ENCODE data around the gene ZNF324. TPM values are rescaled to one million over a fixed set of nuclear protein-coding genes. Genes with fewer than 3 reads are reported as not detected.
"Not testable (repeated sequence)": the region's sequence is repeated elsewhere in the genome, so short reads cannot be mapped to it uniquely, and the experiment has no call there.

ZNF324 gene
- total RNA-seq, 1 donor from 2014 or later, result 2.1 TPM

DNA sequence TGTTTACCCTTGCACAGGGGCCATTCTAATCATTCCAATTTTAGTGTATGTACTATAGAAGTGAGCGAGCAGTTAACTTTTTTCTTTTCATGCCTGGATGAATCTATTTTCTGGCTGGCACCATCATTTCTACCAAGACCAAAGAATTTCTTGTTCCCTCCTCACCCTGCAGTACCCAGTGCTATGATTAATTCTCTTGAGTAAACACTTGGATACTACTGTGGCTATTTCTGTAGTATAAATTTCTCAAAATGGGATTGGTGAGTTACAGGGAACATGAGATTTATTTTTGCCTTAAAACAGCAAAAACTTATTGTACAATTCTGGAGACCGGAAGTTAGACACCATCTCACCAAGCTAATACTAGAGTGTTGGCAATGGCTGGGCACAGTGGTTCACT is 16.9 kb downstream of the ZNF324 start:
- Histone ChIP-seq H3K4me1 (peaks cover 4 to 12% of the 10 kb centered on the region in 2 donors), H3K36me3 (peaks cover 20 to 24% of the 10 kb centered on the region in 2 donors), H3K27ac (peak overlapping the region; percentile 62 to 77), H3K27me3 (no peaks in the 10 kb centered on the region), H3K4me3 (no peak overlapping the region), H3K9me3 (no peaks in the 10 kb centered on the region)
- intact Hi-C loops (cut with DNase I), result no loop called here
- no peak for DNase-seq (ENCODE audit: low spot score in 2 of 2)
- TF ChIP-seq, protein P1, sequence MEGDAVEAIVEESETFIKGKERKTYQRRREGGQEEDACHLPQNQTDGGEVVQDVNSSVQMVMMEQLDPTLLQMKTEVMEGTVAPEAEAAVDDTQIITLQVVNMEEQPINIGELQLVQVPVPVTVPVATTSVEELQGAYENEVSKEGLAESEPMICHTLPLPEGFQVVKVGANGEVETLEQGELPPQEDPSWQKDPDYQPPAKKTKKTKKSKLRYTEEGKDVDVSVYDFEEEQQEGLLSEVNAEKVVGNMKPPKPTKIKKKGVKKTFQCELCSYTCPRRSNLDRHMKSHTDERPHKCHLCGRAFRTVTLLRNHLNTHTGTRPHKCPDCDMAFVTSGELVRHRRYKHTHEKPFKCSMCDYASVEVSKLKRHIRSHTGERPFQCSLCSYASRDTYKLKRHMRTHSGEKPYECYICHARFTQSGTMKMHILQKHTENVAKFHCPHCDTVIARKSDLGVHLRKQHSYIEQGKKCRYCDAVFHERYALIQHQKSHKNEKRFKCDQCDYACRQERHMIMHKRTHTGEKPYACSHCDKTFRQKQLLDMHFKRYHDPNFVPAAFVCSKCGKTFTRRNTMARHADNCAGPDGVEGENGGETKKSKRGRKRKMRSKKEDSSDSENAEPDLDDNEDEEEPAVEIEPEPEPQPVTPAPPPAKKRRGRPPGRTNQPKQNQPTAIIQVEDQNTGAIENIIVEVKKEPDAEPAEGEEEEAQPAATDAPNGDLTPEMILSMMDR (IDR thresholded peaks at IDR 0.05), result no peak

DNA sequence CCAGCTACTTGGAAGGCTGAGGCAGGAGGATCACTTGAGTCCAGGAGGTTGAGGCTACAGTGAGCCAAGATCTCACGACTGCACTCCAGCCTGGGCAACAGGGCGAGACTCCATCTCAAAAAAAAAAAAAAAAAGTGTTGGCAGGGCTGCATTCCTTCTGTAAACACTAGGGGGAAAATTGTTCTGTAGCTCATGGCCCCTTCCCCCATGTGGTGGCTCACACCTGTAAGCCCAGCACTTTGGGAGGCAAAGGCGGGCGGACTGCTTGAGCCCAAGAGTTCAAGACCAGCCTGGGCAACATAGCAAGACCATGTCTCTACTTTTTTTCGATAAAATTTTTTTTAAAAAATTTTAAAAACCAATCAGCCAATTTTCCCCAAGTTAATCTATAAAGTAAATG is 17.5 kb downstream of the ZNF324 start:
- DNase-seq (ENCODE audit: low spot score in 2 of 2); H3K9me3 ChIP-seq; H3K4me3 ChIP-seq; H3K27me3 ChIP-seq; intact Hi-C loops (cut with DNase I): not testable (repeated sequence)
- Histone ChIP-seq H3K4me1 (peaks cover 4 to 12% of the 10 kb centered on the region in 2 donors), H3K36me3 (peaks cover 17 to 23% of the 10 kb centered on the region in 2 donors), H3K27ac (peak overlapping the region; percentile 62 to 77)

DNA sequence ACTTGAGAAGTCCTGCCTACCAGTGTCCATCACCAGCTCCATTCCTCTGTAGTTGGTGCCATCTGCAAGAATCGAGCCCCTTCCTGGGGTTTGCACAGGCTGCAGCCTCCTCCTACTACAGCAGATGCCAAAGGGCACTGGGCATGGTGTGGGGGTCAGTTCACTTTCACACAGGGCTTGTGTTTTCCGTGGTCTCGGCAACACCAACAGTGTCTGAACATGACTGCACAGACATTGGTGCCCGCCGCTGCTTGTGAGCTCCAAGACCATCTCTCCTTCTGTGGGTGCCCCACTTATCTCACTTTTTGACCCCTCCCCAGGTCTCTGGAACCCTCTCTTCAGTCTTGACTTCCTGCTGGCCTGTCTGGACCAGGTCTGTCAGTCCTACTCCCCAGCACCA is 24.5 kb downstream of the ZNF324 start:
- Histone ChIP-seq H3K4me1 (no peaks in the 10 kb centered on the region), H3K36me3 (no peaks in the 10 kb centered on the region), H3K4me3 (no peak overlapping the region), H3K27me3 (no peaks in the 10 kb centered on the region), H3K9me3 (no peaks in the 10 kb centered on the region), H3K27ac (no peak overlapping the region)
- no peak for DNase-seq (ENCODE audit: low spot score in 2 of 2)
- intact Hi-C loops (cut with DNase I), result no loop called here
- TF ChIP-seq, protein P1 (IDR thresholded peaks at IDR 0.05), result no peak

DNA sequence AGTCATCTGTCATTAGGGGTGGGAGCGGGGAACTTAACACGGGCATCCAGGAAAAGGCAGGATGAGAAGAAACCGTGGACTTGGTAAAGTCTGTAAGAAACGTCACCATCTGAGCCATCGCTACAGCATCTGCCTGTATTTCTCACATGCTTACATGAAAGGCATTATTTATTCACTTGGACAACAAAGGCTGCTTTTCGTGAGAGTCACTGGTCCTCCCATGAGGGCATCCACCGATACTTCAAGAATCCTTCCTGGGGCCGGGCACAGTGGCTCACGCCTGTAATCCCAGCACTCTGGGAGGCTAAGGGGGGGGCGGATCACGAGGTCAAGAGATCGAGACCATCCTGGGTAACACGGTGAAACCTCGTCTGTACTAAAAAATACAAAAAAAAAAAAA is 25.4 kb downstream of the ZNF324 start:
- H3K36me3 ChIP-seq, result no peaks in the 10 kb centered on the region
- no peaks in the 10 kb centered on the region for H3K9me3 ChIP-seq
- intact Hi-C loops (cut with DNase I), result no loop called here
- no peak overlapping the region for H3K27ac ChIP-seq
- H3K4me1 ChIP-seq, result no peaks in the 10 kb centered on the region
- no peak overlapping the region for H3K4me3 ChIP-seq
- TF ChIP-seq, protein P1 (IDR thresholded peaks at IDR 0.05), result no peak
- H3K27me3 ChIP-seq, result no peaks in the 10 kb centered on the region
- no peak for DNase-seq (ENCODE audit: low spot score in 2 of 2)

DNA sequence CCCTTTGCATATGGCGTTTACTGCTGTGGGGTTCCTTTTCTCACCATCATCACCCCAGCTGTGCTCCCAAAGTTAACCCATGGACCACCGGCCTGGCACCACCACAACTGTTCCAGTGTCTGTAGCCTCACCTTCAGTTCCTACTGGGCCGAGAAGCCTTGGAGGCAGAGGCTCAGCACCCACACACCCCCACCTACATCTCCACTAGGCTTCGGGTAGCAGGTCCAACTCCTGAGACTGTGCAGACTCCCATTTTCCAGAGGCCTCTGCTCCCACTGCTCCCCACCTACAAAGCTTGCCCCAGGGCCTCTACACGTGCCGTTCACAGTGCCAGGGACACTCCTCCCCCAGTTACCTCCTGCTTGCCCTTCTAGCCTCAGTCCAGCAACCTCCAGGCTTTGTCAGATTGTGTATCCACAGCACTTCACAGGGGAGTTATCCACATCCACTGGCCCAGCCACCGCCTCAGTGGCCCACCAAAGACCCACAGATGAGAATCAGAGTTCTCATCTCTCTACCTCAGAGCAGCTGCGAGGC is 30.8 kb downstream of the ZNF324 start:
- no peak for DNase-seq (ENCODE audit: low spot score in 2 of 2)
- H3K9me3 ChIP-seq, result no peaks in the 10 kb centered on the region
- peak overlapping the region in 1 of 2 donors; percentile 64 for H3K4me3 ChIP-seq
- TF ChIP-seq, protein P1 (IDR thresholded peaks at IDR 0.05), result no peak
- peak overlapping the region in 1 of 2 donors; percentile 56 for H3K27ac ChIP-seq
- peaks cover 11 to 18% of the 10 kb centered on the region in 2 donors for H3K4me1 ChIP-seq
- H3K27me3 ChIP-seq, result no peaks in the 10 kb centered on the region
- no peaks in the 10 kb centered on the region for H3K36me3 ChIP-seq
- intact Hi-C loops (cut with DNase I), result loop anchor here (2.0 kb wide), 1 partner anchor 97 kb away; no protein-coding TSS in a partner anchor

DNA sequence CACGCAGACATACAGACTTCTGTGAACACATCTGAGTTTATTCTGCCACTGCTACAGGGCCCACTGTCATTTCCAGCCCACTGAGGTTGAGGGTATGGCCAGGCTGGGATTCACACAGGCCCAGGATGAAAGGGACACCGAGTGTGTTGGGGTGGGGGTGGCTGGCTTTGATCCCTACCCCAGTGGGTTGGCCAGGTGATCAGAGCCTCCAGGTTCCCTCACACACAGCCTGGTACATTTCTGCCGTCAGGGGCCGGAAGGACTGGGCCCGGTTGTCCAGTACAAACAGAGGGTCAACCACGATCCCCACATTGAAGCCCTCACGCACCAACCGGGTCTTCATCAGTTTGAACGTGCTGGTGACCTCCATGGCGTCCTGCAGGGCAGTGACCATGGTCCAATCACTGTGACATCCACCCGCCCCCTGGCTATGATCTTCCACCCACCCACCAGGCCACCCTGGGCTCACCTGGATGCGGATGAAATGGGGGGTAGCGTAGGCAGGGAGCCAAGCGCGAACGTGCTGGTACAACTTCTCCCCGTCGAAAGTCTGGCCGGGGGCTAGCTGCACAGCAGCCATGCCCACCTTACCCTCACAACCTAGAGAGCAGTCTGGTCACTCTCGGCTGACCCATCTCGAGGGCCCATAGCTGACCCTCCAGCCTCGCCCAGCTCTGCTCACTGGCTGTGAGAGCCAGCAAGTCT is 31.6 kb downstream of the ZNF324 start:
- H3K9me3 ChIP-seq, result no peaks in the 10 kb centered on the region
- peak overlapping the region; percentile 60 to 64 for H3K4me3 ChIP-seq
- no peaks in the 10 kb centered on the region for H3K36me3 ChIP-seq
- intact Hi-C loops (cut with DNase I), result loop anchor here (1.0 to 2.0 kb wide), 7 partner anchors 21 to 98 kb away; partner anchors contain the start of genes TRIM28, ZBTB45, ZNF324B and ZNF446
- H3K4me1 ChIP-seq, result peaks cover 11 to 18% of the 10 kb centered on the region in 2 donors
- TF ChIP-seq, protein P1 (IDR thresholded peaks at IDR 0.05), result no peak
- peak overlapping the region; percentile 56 to 76 for H3K27ac ChIP-seq
- no peak for DNase-seq (ENCODE audit: low spot score in 2 of 2)
- no peaks in the 10 kb centered on the region for H3K27me3 ChIP-seq

Measured in ascending aorta (tissue), 2 donors.